Endodermal cell (in vitro differentiated cells): Measurements from ENCODE around the gene CACNG1. TPM values are rescaled to one million over a fixed set of nuclear protein-coding genes. Genes with fewer than 3 reads are reported as not detected.

ENCODE experiments used
- DNase-seq: peaks from one replicate; pipeline ENCODE4 v3.0.0-alpha.2; 2017
- H3K27ac ChIP-seq: 2 replicates; pipeline ENCODE4 v1.5.1; 2013; ENCODE audit warnings: mild to moderate bottlenecking, low read depth, low read length, moderate library complexity
- H3K27me3 ChIP-seq: 2 replicates; pipeline ENCODE4 v1.6.1; 2013; ENCODE audit warnings: mild to moderate bottlenecking, low read length, moderate library complexity; ENCODE audit not compliant: insufficient read depth, control insufficient read depth, poor library complexity, severe bottlenecking
- H3K36me3 ChIP-seq: 2 replicates; pipeline ENCODE4 v1.7.0; 2013; ENCODE audit warnings: mild to moderate bottlenecking, low read length, moderate library complexity; ENCODE audit not compliant: control insufficient read depth, insufficient read depth
- H3K4me1 ChIP-seq: one replicate; pipeline ENCODE4 v1.7.0; 2013; ENCODE audit warnings: low read length; ENCODE audit not compliant: control insufficient read depth, insufficient read depth
- H3K4me3 ChIP-seq: 2 replicates; pipeline ENCODE4 v1.5.1; 2013; ENCODE audit warnings: mild to moderate bottlenecking, low read length, moderate library complexity
- H3K9ac ChIP-seq: 2 replicates; pipeline ENCODE4 v1.6.1; 2013; ENCODE audit warnings: mild to moderate bottlenecking, low read length, moderate library complexity; ENCODE audit not compliant: poor library complexity, severe bottlenecking; ENCODE audit errors: extremely low read depth
- H3K9me3 ChIP-seq: 2 replicates; pipeline ENCODE4 v1.6.1; 2013; ENCODE audit warnings: mild to moderate bottlenecking, low read length, moderate library complexity; ENCODE audit not compliant: control insufficient read depth
- H3K27ac Mint-ChIP-seq: 2 replicates; pipeline ENCODE4 v1.8.0; 2020; ENCODE audit warnings: mixed read lengths
- H3K27me3 Mint-ChIP-seq: 2 replicates; pipeline ENCODE4 v1.8.0; 2021; ENCODE audit warnings: mild to moderate bottlenecking, mixed read lengths; ENCODE audit not compliant: insufficient read depth
- H3K36me3 Mint-ChIP-seq: 2 replicates; pipeline ENCODE4 v1.8.0; 2020; ENCODE audit warnings: low read depth, mixed read lengths
- H3K4me1 Mint-ChIP-seq: 2 replicates; pipeline ENCODE4 v1.8.0; 2020; ENCODE audit warnings: mixed read lengths
- H3K4me3 Mint-ChIP-seq: 2 replicates; pipeline ENCODE4 v1.8.0; 2020; ENCODE audit warnings: mild to moderate bottlenecking, moderate library complexity, mixed read lengths
- H3K9me3 Mint-ChIP-seq: 2 replicates; pipeline ENCODE4 v1.8.0; 2020; ENCODE audit warnings: mild to moderate bottlenecking, mixed read lengths
- CTCF ChIP-seq: fragments of 200-600 bp; sonication (generic); conservative IDR thresholded peaks from 2 replicates; pipeline ENCODE4 v1.5.0; 2021; ENCODE audit warnings: antibody characterized with exemption, mild to moderate bottlenecking
- total RNA-seq, 2 donors: library from RNA; stranded (reverse); fragmentation: NEBNext Ultra II Directional in 1 of 2; extraction: Animal tissue kit (Norgen Biotek cat#: 25700) in 1 of 2; gene quantifications; 2 replicates in 1 of 2; 3 replicates in 1 of 2; pipeline ENCODE4 v1.2.1, GENCODE V29; 2021

The CACNG1 gene
- total RNA-seq, 2 donors from 2014 or later, result not detected

GRCh38 chr17:67105213-67105612 lies 60.9 kb downstream of the CACNG1 start:
- TF ChIP-seq CTCF, result no peak
- no peak overlapping the region for H3K4me3 Mint-ChIP-seq
- no peaks in the 10 kb centered on the region for H3K27me3 Mint-ChIP-seq
- H3K27me3 ChIP-seq, result no peaks in the 10 kb centered on the region
- H3K4me1 Mint-ChIP-seq, result no peaks in the 10 kb centered on the region
- no peaks in the 10 kb centered on the region for H3K9me3 Mint-ChIP-seq
- H3K27ac Mint-ChIP-seq, result no peak overlapping the region
- no peak overlapping the region for H3K4me3 ChIP-seq
- H3K4me1 ChIP-seq, result no peaks in the 10 kb centered on the region
- DNase-seq, result no peak
- peaks cover 63% of the 10 kb centered on the region for H3K36me3 Mint-ChIP-seq
- no peaks in the 10 kb centered on the region for H3K9me3 ChIP-seq
- H3K36me3 ChIP-seq, result peaks cover 62% of the 10 kb centered on the region
- H3K9ac ChIP-seq, result no peak overlapping the region
- no peak overlapping the region for H3K27ac ChIP-seq

Other genes with a start within 250 kb of the CACNG1 start
- 1 to 10 TPM in 1 of 2 donors, not detected in 1; 1.8 TPM for gene CACNG5, start 209.4 kb upstream of the CACNG1 start, total RNA-seq
- gene CACNG4, start 79.8 kb upstream of the CACNG1 start, total RNA-seq, result 1 to 10 TPM in 1 of 2 donors, under 1 TPM in 1; 0.22 to 1.3 TPM
- gene HELZ, start 200.6 kb downstream of the CACNG1 start, total RNA-seq, result 10 to 100 TPM; 51.4 to 74.7 TPM